Adrenal gland (tissue), 12 donors: Measurements from ENCODE around the gene GNPDA1. TPM values are rescaled to one million over a fixed set of nuclear protein-coding genes. Genes with fewer than 3 reads are reported as not detected.

Experiments
- DNase-seq, 7 donors: peaks; one replicate each; pipeline ENCODE4 v3.0.0-alpha.2; 2019 to 2020
- H3K27ac ChIP-seq, 5 donors: fragments of 200-600 bp; sonication (generic) in 4 of 5; 1 replicate in 3 of 5; 2 replicates in 2 of 5; pipeline versions ENCODE4 v1.5.1 to v1.8.0; 2016 to 2020; ENCODE audit warnings: mild to moderate bottlenecking in 1 of 5
- H3K27me3 ChIP-seq: fragments of 200-600 bp; 2 replicates; pipeline ENCODE4 v1.8.0; 2021
- H3K36me3 ChIP-seq, 2 donors: fragments of 200-600 bp; replicated peaks in 1 of 2; 1 replicate in 1 of 2; 2 replicates in 1 of 2; pipeline versions ENCODE4 v1.5.1 to v1.8.0; 2018 to 2022
- H3K4me1 ChIP-seq, 2 donors: fragments of 200-600 bp; replicated peaks in 1 of 2; 1 replicate in 1 of 2; 2 replicates in 1 of 2; pipeline versions ENCODE4 v1.5.1 to v1.8.0; 2018 to 2021
- H3K4me3 ChIP-seq, 4 donors: fragments of 200-600 bp; sonication (generic) in 3 of 4; one replicate each; pipeline ENCODE4 v1.5.1; 2016 to 2018
- H3K9me3 ChIP-seq, 3 donors: fragments of 200-600 bp; sonication (generic) in 1 of 3; replicated peaks in 1 of 3; 1 replicate in 2 of 3; 2 replicates in 1 of 3; pipeline versions ENCODE4 v1.5.1 to v1.8.0; 2016 to 2021
- CTCF ChIP-seq, 6 experiments: fragments of 450-650 bp in 4 of 6; fragments of 200-600 bp in 2 of 6; sonication (generic) in 1 of 6; IDR thresholded peaks; 1 replicate in 5 of 6; 2 replicates in 1 of 6; pipeline versions ENCODE4 v1.5.1 to v1.8.0; 2016 to 2021; ENCODE audit warnings: antibody characterized with exemption in 6 of 6, mild to moderate bottlenecking in 2 of 6, moderate library complexity in 1 of 6
- POLR2A ChIP-seq, 2 donors: fragments of 450-650 bp; IDR thresholded peaks; one replicate each; pipeline ENCODE4 v1.6.1; 2017; ENCODE audit warnings: antibody characterized with exemption in 2 of 2, mild to moderate bottlenecking in 2 of 2, moderate library complexity in 1 of 2
- WGBS, 4 donors: extraction: QIAGEN DNeasy Blood & Tissue Kit in 2 of 4; methylation state at CpG; one replicate each; pipeline versions ENCODE4 v1.1.5 to v1.1.7; 2013 to 2017; 5-methylcytosine and 5-hydroxymethylcytosine counted together
- intact Hi-C, 2 donors: fragments of 100-400 bp; cut with DNase I; formaldehyde crosslinking; loops; one replicate each; pipeline versions ENCODE4 v1.14.1 to v1.15.0; 2022 to 2023
- polyA plus RNA-seq, 3 donors: library from polyadenylated mRNA; stranded (reverse); fragments of 200-250 nt in 2 of 3; fragments of 350-450 nt in 1 of 3; fragmentation: Illumina TruSeq in 1 of 3; extraction: RNeasy Lipid Tissue Mini Kit (QIAGEN cat#74804) in 1 of 3; gene quantifications; one replicate each; pipeline ENCODE4 v1.2.3, GENCODE V29; 2013 to 2014
- total RNA-seq, 9 donors: library from RNA; depleted of rRNA in 4 of 9; stranded (reverse); fragments of >200 nt in 4 of 9; fragments of 120-200 nt in 1 of 9; fragmentation: NEBNext Ultra II Directional in 1 of 9; extraction: Animal tissue kit (Norgen Biotek cat#: 25700) in 1 of 9; gene quantifications; one replicate each; pipeline versions ENCODE4 v1.1.0 to v1.2.4, GENCODE V29; 2013 to 2023
- donor health status: healthy with polysubstance abuse.
- donor health status: Bipolar disorder and iron deficiency.
- donor health status: DM: yes; HTN: yes; CAD: no.
- donor health status: DM: no; HTN: no; CAD: no.
- donor health status: DM: no; HTN: no; CAD: no.
- donor health status: DM: yes; HTN: yes; CAD: no.

The GNPDA1 gene
- total and polyA plus RNA-seq, 12 donors, result 23.3 to 92.8 (median 58.7) TPM

DNA sequence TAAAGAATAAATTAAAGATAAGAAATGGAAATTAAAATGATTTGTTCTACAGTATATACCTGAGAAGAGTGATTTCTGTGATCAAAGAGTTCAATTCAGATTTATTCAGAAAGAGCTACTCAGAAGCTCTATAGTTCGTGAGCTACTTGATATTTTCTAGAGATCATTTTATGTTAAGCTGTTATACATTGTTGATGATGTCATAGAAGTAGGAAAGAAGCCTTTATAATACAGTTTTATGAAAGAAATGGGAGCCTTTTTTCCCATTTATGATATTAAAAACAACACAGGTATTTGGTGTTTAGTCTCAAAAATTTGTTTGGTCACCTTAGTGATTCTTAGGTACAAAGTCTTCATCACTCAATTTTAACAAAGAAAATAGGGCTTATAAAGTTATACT is 23.1 kb downstream of the GNPDA1 start:
- DNase-seq, result no peak
- 0 to 41% (median 1%) methylated on average over 1 of the region's 1 CpG for WGBS, 4 donors
- peaks cover 0 to 71% of the 10 kb centered on the region in 2 donors for H3K36me3 ChIP-seq
- TF ChIP-seq POLR2A (IDR thresholded peaks at IDR 0.05) (no peak), CTCF (IDR thresholded peaks at IDR 0.05) (no peak)
- intact Hi-C loops, result loop anchor here in 1 of 2 donors (5.0 kb wide), 1 partner anchor 153 kb away; no protein-coding TSS in a partner anchor
- H3K27me3 ChIP-seq, result no peaks in the 10 kb centered on the region
- no peak overlapping the region for H3K27ac ChIP-seq
- H3K4me1 ChIP-seq, result peaks cover 0 to 7% of the 10 kb centered on the region in 2 donors
- no peak overlapping the region for H3K4me3 ChIP-seq
- no peaks in the 10 kb centered on the region for H3K9me3 ChIP-seq

DNA sequence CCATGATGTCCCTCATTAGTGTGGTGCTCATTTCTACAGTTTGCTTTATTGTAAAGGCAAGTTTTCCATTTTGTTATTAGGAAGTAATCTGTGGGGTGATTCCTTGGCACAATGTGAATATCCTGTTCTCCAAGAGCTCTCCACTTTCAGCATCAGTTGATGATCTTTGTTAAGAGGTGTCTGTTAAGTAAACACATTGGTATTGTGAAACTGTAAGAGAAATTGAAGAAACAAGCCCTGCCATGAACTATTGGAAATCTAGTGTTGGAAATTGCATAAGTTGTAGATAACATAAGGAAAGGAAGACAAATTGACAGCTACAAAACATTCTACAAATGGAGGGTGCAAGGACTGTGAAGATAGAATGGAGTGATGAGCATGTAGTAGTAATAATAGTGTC is 26.8 kb downstream of the GNPDA1 start:
- Histone ChIP-seq H3K9me3 (no peaks in the 10 kb centered on the region), H3K27ac (no peak overlapping the region), H3K27me3 (no peaks in the 10 kb centered on the region), H3K4me1 (no peaks in the 10 kb centered on the region), H3K36me3 (peaks cover 0 to 81% of the 10 kb centered on the region in 2 donors), H3K4me3 (no peak overlapping the region)
- TF ChIP-seq POLR2A (IDR thresholded peaks at IDR 0.05), result no peak
- TF ChIP-seq CTCF (IDR thresholded peaks at IDR 0.05), result no peak
- DNase-seq, result no peak
- intact Hi-C loops, result no loop called here

GRCh38 chr5:141982626-141983025 is 30.2 kb downstream of the GNPDA1 start:
- Histone ChIP-seq H3K27me3 (no peaks in the 10 kb centered on the region), H3K4me3 (no peak overlapping the region), H3K9me3 (no peaks in the 10 kb centered on the region), H3K4me1 (peaks cover 0 to 2% of the 10 kb centered on the region in 2 donors), H3K36me3 (peaks cover 0 to 93% of the 10 kb centered on the region in 2 donors), H3K27ac (no peak overlapping the region)
- no peak for TF ChIP-seq POLR2A (IDR thresholded peaks at IDR 0.05)
- TF ChIP-seq CTCF (IDR thresholded peaks at IDR 0.05), result no peak
- DNase-seq, result no peak
- WGBS, 4 donors, result 47 to 70% (median 48%) methylated on average over 2 of the region's 2 CpGs
- intact Hi-C loops, result no loop called here

DNA sequence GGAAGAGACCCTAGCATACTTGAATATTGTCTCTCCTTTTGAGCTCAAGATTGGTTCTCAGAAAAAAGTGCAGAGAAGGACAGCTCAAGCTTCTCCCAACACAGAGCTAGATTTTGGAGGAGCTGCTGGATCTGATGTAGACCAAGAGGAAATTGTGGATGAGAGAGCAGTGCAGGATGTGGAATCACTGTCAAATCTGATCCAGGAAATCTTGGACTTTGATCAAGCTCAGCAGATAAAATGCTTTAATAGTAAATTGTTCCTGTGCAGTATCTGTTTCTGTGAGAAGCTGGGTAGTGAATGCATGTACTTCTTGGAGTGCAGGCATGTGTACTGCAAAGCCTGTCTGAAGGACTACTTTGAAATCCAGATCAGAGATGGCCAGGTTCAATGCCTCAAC is 34.4 kb downstream of the GNPDA1 start:
- Histone ChIP-seq H3K27me3 (no peaks in the 10 kb centered on the region), H3K9me3 (no peaks in the 10 kb centered on the region), H3K4me3 (no peak overlapping the region), H3K4me1 (peaks cover 0 to 23% of the 10 kb centered on the region in 2 donors), H3K36me3 (peaks cover 0 to 78% of the 10 kb centered on the region in 2 donors), H3K27ac (no peak overlapping the region)
- TF ChIP-seq POLR2A (IDR thresholded peaks at IDR 0.05) (no peak), CTCF (IDR thresholded peaks at IDR 0.05) (no peak)
- DNase-seq, result no peak
- intact Hi-C loops, result no loop called here
